GM21390 (cell line): ENCODE measurements around the gene PRUNE2.

ENCODE experiments used
- ATAC-seq: cut with Tn5 transposase; IDR thresholded peaks from one replicate; pipeline ENCODE4 v1.9.1; 2021; ENCODE audit not compliant: unreplicated experiment

PRUNE2 gene

DNA sequence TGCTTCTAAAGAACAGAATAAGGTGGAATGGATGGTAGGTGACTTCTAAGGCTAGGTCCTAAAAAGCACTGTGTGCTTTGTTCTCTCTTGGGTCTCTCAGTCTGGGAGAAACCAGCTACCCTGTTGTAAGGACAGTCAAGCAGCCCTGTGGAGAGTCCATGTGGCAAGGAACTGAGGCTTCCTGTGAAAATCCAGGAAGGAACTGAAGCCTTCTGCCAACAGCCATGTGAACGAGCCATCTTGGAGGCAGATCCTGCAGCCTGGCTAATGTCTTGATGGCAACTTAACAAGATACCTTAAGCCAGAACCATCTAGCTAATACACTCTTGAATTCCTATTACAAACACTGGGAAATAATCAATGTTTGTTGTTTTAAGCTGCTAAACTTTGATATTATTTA is 241.8 kb downstream of the PRUNE2 start:
- no peak for ATAC-seq

GRCh38 chr9:76662476-76663281 is 243.2 kb downstream of the PRUNE2 start:
- ATAC-seq, result no peak

DNA sequence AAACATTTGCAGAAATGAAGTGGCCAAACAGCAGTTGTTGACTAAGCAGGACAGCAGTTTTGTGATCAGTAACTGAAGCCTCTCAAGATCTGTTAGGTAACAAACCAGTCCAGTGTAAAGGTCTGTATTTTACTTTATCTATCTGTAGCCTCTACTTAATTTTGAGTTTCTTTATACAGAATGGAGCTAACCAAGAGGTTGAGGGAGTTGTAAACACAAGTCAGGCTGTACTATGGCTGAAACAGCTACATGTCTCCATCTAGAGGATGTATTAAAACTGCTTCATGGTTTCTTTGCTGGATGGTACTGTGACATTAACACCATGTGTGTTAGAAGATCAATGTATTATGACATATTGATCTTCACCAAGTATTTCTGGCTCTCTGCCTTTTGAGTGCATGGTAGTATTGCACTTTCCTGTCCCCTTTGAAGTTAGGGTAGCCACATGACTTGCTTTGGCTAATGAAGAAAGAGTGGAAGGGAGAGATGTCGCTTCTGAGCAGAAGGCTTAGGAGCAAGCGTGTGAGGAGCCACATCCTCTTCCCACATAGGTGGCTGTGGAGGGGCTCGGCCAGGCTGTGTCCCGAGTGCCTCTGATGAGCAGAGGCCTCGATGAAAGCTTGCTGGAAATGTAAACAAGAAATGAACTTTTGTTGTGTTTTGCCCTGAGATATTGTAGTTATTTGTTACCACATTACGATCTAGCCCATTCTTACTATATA is 247.2 kb downstream of the PRUNE2 start:
- peak; percentile 92 for ATAC-seq

GRCh38 chr9:76657265-76657664 is 248.6 kb downstream of the PRUNE2 start:
- no peak for ATAC-seq

DNA sequence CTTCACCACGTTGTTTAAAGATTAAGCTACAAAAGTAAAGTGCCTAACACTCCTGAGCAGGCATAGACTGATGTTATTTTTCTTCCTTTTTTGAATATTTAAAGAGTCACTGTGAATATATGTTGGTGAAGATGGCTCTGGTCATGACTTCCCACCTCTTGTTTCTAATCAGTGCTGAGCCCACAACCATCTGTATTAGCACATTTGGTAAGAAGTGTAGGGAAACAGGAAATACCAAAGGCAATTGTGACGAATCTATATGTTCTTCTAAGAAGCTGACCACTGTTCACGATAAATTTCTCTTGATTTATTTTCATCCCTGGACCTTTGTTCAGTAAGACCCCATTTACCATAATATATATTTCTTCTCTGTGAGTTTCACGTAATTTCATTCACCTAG is 249.9 kb downstream of the PRUNE2 start:
- no peak for ATAC-seq

- ATAC-seq, result no peak
Measured at GRCh38 chr9:76655121-76655541, 250.8 kb downstream of the PRUNE2 start.

- no peak for ATAC-seq
Measured at GRCh38 chr9:76654575-76654974, 251.3 kb downstream of the PRUNE2 start.

- ATAC-seq, result no peak
Measured at GRCh38 chr9:76654051-76654461, 251.9 kb downstream of the PRUNE2 start.

DNA sequence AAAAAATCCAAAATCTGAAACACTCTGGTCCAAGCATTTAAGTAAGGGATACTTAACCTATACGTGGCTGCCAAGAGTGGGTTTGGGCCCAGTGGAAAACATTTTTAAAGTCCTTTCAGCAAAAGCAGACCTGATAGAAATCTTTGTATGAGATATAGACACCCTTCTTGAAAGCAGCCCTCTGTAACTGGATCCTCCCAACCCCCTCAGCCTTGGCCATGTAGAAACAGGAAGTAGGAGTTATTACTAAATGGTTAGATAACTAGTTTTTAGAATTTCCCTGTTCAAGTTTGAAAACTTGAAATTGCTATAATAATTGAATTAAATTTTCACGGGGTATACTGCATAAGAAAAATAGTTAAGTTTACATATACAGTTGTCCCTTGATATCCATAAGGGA is 253.0 kb downstream of the PRUNE2 start:
- ATAC-seq, result no peak

DNA sequence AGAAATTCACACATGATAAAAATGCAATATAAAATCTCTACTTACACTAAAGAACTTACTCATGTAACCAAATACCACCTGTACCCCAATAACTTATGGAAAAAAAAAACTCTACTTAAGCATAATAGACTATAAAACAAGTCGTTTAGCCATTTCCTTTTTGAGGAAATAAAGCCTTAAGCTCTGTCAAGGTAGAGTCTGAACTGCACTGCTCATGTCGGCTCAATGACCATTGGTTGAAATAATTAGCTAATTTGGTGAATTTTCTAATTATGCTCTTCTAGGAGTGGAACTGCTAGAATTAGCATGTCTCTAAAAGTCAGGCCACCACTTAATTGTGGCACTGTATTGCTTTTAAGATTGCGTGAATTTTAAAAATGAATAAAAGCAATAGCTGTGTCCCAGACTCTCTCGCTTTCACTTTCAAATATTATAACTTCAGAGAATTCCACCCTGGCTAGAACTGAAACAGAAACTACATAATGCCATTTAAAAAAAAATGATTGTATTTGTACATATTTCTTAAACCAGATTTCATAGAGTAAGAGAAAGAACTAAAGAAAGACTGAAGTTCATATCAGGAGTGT is 254.7 kb downstream of the PRUNE2 start:
- ATAC-seq, result peak; percentile 60

DNA sequence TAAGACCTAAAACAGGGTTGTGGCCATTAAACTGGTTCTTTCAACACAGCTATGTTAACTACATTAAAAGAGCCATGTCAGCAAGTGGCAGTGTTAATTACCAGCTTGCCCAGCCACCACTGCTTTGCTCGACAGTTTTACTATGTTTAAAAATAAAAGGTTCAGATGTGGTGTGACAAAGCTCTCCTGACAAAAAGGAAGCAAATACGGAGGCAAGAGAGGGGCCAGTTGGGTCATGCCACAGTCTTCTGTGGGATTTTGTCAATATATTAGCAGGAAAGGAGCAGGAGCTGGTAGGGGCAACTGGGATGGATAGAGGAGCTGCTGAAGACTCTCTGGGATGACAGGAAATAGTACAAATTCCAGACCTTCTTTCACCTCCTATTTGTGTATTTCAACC is 255.2 kb downstream of the PRUNE2 start:
- ATAC-seq, result no peak

- ATAC-seq, result no peak
Measured at GRCh38 chr9:76649894-76650293, 256.0 kb downstream of the PRUNE2 start.

GRCh38 chr9:76646249-76646648 is 259.7 kb downstream of the PRUNE2 start:
- no peak for ATAC-seq

- no peak for ATAC-seq
Measured at GRCh38 chr9:76644647-76645250, 261.2 kb downstream of the PRUNE2 start.

DNA sequence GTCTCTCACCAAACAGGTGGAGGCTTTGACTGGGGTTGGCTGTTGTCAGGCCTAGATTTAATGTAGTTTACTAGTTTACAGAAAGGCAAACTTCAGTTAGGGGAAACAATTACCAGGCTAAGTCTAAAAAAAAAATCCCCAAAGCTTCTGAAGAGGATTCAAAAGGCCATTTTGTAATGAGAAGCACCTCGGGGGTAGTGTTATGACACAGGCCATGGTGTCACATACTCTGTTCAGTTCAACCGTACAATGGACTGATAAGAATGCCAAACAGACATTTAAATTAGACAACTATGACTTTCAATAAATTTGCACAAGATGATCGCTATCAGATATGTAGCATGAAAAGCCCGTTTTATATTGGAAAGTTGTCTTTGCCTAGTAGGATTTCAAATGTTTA is 261.7 kb downstream of the PRUNE2 start:
- peak; percentile 6 for ATAC-seq

GRCh38 chr9:76643399-76644117 is 262.4 kb downstream of the PRUNE2 start:
- ATAC-seq, result peak; percentile 99

- no peak for ATAC-seq
Measured at GRCh38 chr9:76642701-76643209, 263.2 kb downstream of the PRUNE2 start.

- no peak for ATAC-seq
Measured at GRCh38 chr9:76642074-76642473, 263.8 kb downstream of the PRUNE2 start.

DNA sequence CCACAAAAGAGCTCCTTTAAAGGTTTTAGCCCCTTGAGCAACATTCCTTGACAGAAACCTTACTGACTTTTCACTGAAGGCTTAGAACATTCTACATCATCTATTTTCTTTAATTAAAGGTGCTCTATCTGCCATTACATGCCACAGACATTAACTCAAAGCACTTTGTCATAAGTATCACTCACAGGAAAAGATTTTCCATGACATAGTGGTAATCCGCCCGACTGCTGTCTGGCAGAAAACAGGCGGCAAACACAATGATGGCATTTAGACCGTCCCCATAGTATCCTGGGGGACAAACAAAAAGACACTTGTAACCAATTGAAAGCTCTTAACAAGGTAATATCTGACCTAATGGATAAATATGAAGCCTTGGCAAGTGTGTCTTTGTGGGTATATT is 267.9 kb downstream of the PRUNE2 start:
- no peak for ATAC-seq

GRCh38 chr9:76637416-76637815 is 268.5 kb downstream of the PRUNE2 start:
- no peak for ATAC-seq
